ENCODE data around the gene COA6.

DNA sequence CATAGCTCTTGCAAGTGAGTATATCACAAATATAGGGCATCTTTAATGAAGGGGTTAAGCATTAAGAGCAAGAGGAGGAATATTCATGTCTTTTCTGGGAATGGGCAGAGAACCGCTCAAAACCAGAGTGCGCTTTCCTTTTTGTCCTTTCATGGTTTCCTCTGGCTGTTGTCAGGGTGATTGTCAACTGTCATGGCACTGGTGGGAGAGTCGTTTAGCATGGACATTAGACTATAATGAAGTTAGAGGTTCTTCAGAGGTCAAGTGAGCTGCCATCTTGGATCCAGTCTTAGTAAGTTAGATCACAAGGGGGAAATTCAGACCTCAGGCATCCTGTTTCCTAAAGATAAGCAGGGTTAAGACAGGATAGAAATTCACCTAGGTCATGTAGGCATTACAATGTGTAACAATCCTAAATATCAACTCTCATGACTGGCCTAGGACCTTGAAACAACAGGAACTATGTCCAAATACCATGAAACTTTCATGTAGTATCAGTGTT lies 12.1 kb upstream of the COA6 start:
- TF ChIP-seq CTCF (IDR thresholded peaks at IDR 0.05; ENCODE audit: insufficient read depth, low read length) (no peak), POLR2AphosphoS5 (IDR thresholded peaks at IDR 0.05; ENCODE audit: low read depth) (no peak), REST (IDR thresholded peaks at IDR 0.05; ENCODE audit: insufficient replicate concordance, low read depth) (no peak), GABPA (IDR thresholded peaks at IDR 0.05; ENCODE audit: low read depth) (no peak)

All from HL-60 (cell line).